OCI-LY3 (cell line): ENCODE measurements around the gene HJURP.

Source experiments
- H2AFZ ChIP-seq: fragments of 200-600, 300-600 bp; shearing (Covaris generic); 2 replicates; pipeline ENCODE4 v1.6.0; 2014; ENCODE audit warnings: antibody characterized with exemption, low read depth, low read length
- H3K27ac ChIP-seq: fragments of 200-600, 300-600 bp; sonication (generic); 2 replicates; pipeline ENCODE4 v1.5.1; 2014; ENCODE audit warnings: mild to moderate bottlenecking, low read length, moderate library complexity, mixed read lengths
- H3K27me3 ChIP-seq: fragments of 200-600, 300-600 bp; sonication (generic); 2 replicates; pipeline ENCODE4 v1.6.1; 2014; ENCODE audit warnings: low read depth, low read length, mixed read lengths
- H3K36me3 ChIP-seq: fragments of 200-600, 300-600 bp; sonication (generic); replicated peaks from 2 replicates; pipeline ENCODE3; 2014; ENCODE audit warnings: low read depth, low read length, mixed read lengths
- H3K4me1 ChIP-seq: fragments of 300-600, 200-600 bp; sonication (generic); 2 replicates; pipeline ENCODE4 v1.6.1; 2014; ENCODE audit warnings: low read length, mixed read lengths
- H3K4me2 ChIP-seq: fragments of 200-600, 300-600 bp; sonication (generic); 2 replicates; pipeline ENCODE4 v1.6.1; 2014; ENCODE audit warnings: low read length, mixed read lengths
- H3K4me3 ChIP-seq: fragments of 300-600, 200-600 bp; sonication (generic); 2 replicates; pipeline ENCODE4 v1.5.1; 2014; ENCODE audit warnings: antibody characterized with exemption, mild to moderate bottlenecking, low read length, moderate library complexity
- H3K79me2 ChIP-seq: fragments of 300-600, 200-600 bp; shearing (Covaris generic); 2 replicates; pipeline ENCODE4 v1.6.1; 2014; ENCODE audit warnings: mild to moderate bottlenecking, low read length, mixed read lengths
- H3K9ac ChIP-seq: fragments of 300-600, 200-600 bp; shearing (Covaris generic); 2 replicates; pipeline ENCODE4 v1.6.0; 2014; ENCODE audit warnings: mild to moderate bottlenecking, low read length, moderate library complexity
- H3K9me3 ChIP-seq: fragments of 200-600, 300-600 bp; shearing (Covaris generic); 2 replicates; pipeline ENCODE4 v1.6.1; 2014; ENCODE audit warnings: low read length, mixed read lengths; ENCODE audit not compliant: insufficient read depth
- H4K20me1 ChIP-seq: fragments of 200-600, 300-600 bp; sonication (generic); 2 replicates; pipeline ENCODE4 v1.6.1; 2016; ENCODE audit warnings: low read length, mixed read lengths; ENCODE audit not compliant: insufficient read depth
- CTCF ChIP-seq: fragments of 200-600, 300-600 bp; sonication (generic); IDR thresholded peaks from 2 replicates; pipeline ENCODE4 v1.5.1; 2014; ENCODE audit warnings: antibody characterized with exemption, low read length, low read depth
- EZH2phosphoT487 ChIP-seq: fragments of 200-600 bp; shearing (Covaris generic); IDR thresholded peaks from 2 replicates; pipeline ENCODE4 v1.6.1; 2018; ENCODE audit warnings: antibody characterized with exemption, mixed run types, low read depth

The HJURP gene

GRCh38 chr2:233822101-233822771 is 32.1 kb downstream of the HJURP start:
- no peaks in the 10 kb centered on the region for H3K27me3 ChIP-seq
- H3K79me2 ChIP-seq = no peaks in the 10 kb centered on the region
- no peaks in the 10 kb centered on the region for H3K36me3 ChIP-seq
- no peak overlapping the region for H2AFZ ChIP-seq
- H3K9ac ChIP-seq = no peak overlapping the region
- no peaks in the 10 kb centered on the region for H4K20me1 ChIP-seq
- H3K4me1 ChIP-seq = no peaks in the 10 kb centered on the region
- TF ChIP-seq CTCF = no peak
- no peak for TF ChIP-seq EZH2phosphoT487
- H3K9me3 ChIP-seq = no peaks in the 10 kb centered on the region
- H3K4me3 ChIP-seq = no peak overlapping the region
- no peak overlapping the region for H3K27ac ChIP-seq
- H3K4me2 ChIP-seq = no peak overlapping the region

- H3K27me3 ChIP-seq = no peaks in the 10 kb centered on the region
- no peak overlapping the region for H3K9ac ChIP-seq
- H3K4me1 ChIP-seq = no peaks in the 10 kb centered on the region
- no peak for TF ChIP-seq CTCF
- TF ChIP-seq EZH2phosphoT487 = no peak
- H3K79me2 ChIP-seq = no peaks in the 10 kb centered on the region
- H3K4me2 ChIP-seq = no peak overlapping the region
- no peak overlapping the region for H3K4me3 ChIP-seq
- no peak overlapping the region for H2AFZ ChIP-seq
- H3K27ac ChIP-seq = no peak overlapping the region
- H3K9me3 ChIP-seq = no peaks in the 10 kb centered on the region
- no peaks in the 10 kb centered on the region for H3K36me3 ChIP-seq
- no peaks in the 10 kb centered on the region for H4K20me1 ChIP-seq
Observed at GRCh38 chr2:233821709-233822100, 32.6 kb downstream of the HJURP start.

GRCh38 chr2:233821196-233821595 is 33.1 kb downstream of the HJURP start:
- H3K79me2 ChIP-seq = no peaks in the 10 kb centered on the region
- H3K4me3 ChIP-seq = no peak overlapping the region
- H4K20me1 ChIP-seq = no peaks in the 10 kb centered on the region
- H3K27ac ChIP-seq = no peak overlapping the region
- H2AFZ ChIP-seq = no peak overlapping the region
- no peaks in the 10 kb centered on the region for H3K36me3 ChIP-seq
- no peaks in the 10 kb centered on the region for H3K9me3 ChIP-seq
- TF ChIP-seq CTCF = no peak
- no peak for TF ChIP-seq EZH2phosphoT487
- H3K4me2 ChIP-seq = no peak overlapping the region
- H3K4me1 ChIP-seq = no peaks in the 10 kb centered on the region
- H3K27me3 ChIP-seq = no peaks in the 10 kb centered on the region
- no peak overlapping the region for H3K9ac ChIP-seq

- Histone ChIP-seq H3K27me3 (no peaks in the 10 kb centered on the region), H3K27ac (no peak overlapping the region), H3K9me3 (no peaks in the 10 kb centered on the region), H3K4me1 (no peaks in the 10 kb centered on the region), H3K36me3 (no peaks in the 10 kb centered on the region), H2AFZ (no peak overlapping the region), H3K4me3 (no peak overlapping the region), H3K79me2 (no peaks in the 10 kb centered on the region), H3K9ac (no peak overlapping the region), H3K4me2 (no peak overlapping the region), H4K20me1 (no peaks in the 10 kb centered on the region)
- TF ChIP-seq CTCF = no peak
- no peak for TF ChIP-seq EZH2phosphoT487
Observed at GRCh38 chr2:233820774-233821105, 33.6 kb downstream of the HJURP start.
